Skeletal muscle cell (primary cell): ENCODE results near the gene HCRTR1.

Source experiments
- DNase-seq: peaks from one replicate; pipeline ENCODE4 v3.0.0-alpha.2; 2010; ENCODE audit warnings: low read depth
- H3K4me3 ChIP-seq: 2 replicates; pipeline ENCODE4 v1.5.1; 2011; ENCODE audit warnings: low read depth, mild to moderate bottlenecking, control low read depth, low read length, moderate library complexity

The HCRTR1 gene

DNA sequence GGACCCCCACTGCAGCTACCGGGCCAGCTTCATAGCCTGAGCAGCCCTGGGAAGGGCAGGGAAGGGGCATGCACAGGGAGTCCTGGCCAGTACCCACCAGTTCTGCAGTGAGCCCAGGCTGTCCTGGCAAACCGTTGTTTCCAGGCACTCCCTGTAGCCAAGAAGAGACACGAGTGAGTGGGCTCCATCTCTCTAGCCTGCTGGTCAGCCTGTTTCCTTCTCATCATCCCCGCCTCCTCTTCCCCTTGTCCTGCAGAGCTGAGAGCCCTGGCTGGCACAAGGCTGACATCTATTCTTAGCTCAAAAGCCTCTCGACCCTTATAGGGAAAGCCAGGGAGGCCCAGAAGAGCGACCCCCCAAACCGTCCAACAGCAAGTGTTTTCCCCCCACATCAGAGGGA, 57.7 kb downstream of the HCRTR1 start:
- DNase-seq = no peak
- H3K4me3 ChIP-seq = no peak overlapping the region

- no peak overlapping the region for H3K4me3 ChIP-seq
- DNase-seq = no peak
These were observed 58.3 kb downstream of the HCRTR1 start for GRCh38 chr1:31675756-31676155.
